Ascending aorta (tissue), 2 donors: Measurements from ENCODE around the gene SF1. TPM values are rescaled to one million over a fixed set of nuclear protein-coding genes. Genes with fewer than 3 reads are reported as not detected.

ENCODE experiments used
- DNase-seq, 2 donors: peaks; one replicate each; pipeline ENCODE4 v3.0.0-alpha.2; 2019; ENCODE audit warnings: low spot score in 2 of 2
- H3K27ac ChIP-seq, 2 donors: fragments of 200-600 bp; sonication (generic); one replicate each; pipeline ENCODE4 v1.5.1; 2016 to 2017; ENCODE audit warnings: mild to moderate bottlenecking in 1 of 2
- H3K27me3 ChIP-seq: fragments of 200-600 bp; sonication (generic); one replicate; pipeline ENCODE4 v1.5.1; 2017
- H3K36me3 ChIP-seq, 2 donors: fragments of 200-600 bp; sonication (generic); one replicate each; pipeline ENCODE4 v1.5.1; 2016
- H3K4me1 ChIP-seq, 2 donors: fragments of 200-600 bp; sonication (generic); one replicate each; pipeline ENCODE4 v1.5.1; 2016 to 2017; ENCODE audit warnings: mild to moderate bottlenecking in 1 of 2
- H3K4me3 ChIP-seq, 2 donors: fragments of 200-600 bp; sonication (generic); one replicate each; pipeline ENCODE4 v1.5.1; 2016 to 2017; ENCODE audit warnings: mild to moderate bottlenecking in 1 of 2
- H3K9me3 ChIP-seq, 2 donors: fragments of 200-600 bp; sonication (generic); one replicate each; pipeline ENCODE4 v1.5.1; 2016
- intact Hi-C: fragments of 100-400 bp; cut with DNase I; formaldehyde crosslinking; loops from one replicate; pipeline ENCODE4 v1.15.1; 2023
- total RNA-seq: library from RNA; depleted of rRNA; stranded (reverse); fragments of >200 nt; gene quantifications from one replicate; pipeline ENCODE4 v1.1.0, GENCODE V29; 2016
- TF ChIP-seq, protein P1 (sequence below), 3 experiments: fragments of 200-600 bp in 2 of 3; fragments of 450-650 bp in 1 of 3; sonication (generic) in 2 of 3; IDR thresholded peaks; one replicate each; pipeline ENCODE4 v1.5.1; 2016 to 2019; ENCODE audit warnings: antibody characterized with exemption in 3 of 3, mild to moderate bottlenecking in 1 of 3, moderate library complexity in 1 of 3

SF1 gene
- total RNA-seq, 1 donor from 2014 or later: 332 TPM

DNA sequence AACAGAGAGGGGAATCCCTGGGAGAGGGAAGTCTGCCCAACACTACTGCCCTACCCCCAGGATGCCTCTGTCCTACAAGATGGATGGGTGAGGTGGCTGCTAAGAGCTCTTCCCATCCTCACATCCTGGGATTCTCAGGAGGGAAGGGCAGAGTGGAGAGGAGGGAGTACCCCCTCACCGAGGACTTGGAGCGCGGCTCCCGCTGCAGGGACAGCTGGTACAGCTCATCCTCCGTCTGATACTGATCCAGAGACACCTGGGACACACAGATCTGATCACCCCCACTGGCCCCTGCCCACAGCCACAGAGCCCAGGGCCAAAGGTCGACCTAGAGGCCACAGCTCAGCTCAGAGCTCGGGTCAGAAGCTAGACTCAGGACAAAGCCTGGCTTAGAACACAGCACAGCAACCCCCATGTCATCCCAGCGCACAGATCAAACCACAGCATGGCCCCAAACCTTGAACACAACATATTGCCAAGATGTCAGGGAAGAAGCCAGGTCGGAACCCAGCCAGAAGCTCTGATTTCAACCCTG lies 42.5 kb downstream of the SF1 start:
- TF ChIP-seq, protein P1, sequence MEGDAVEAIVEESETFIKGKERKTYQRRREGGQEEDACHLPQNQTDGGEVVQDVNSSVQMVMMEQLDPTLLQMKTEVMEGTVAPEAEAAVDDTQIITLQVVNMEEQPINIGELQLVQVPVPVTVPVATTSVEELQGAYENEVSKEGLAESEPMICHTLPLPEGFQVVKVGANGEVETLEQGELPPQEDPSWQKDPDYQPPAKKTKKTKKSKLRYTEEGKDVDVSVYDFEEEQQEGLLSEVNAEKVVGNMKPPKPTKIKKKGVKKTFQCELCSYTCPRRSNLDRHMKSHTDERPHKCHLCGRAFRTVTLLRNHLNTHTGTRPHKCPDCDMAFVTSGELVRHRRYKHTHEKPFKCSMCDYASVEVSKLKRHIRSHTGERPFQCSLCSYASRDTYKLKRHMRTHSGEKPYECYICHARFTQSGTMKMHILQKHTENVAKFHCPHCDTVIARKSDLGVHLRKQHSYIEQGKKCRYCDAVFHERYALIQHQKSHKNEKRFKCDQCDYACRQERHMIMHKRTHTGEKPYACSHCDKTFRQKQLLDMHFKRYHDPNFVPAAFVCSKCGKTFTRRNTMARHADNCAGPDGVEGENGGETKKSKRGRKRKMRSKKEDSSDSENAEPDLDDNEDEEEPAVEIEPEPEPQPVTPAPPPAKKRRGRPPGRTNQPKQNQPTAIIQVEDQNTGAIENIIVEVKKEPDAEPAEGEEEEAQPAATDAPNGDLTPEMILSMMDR (IDR thresholded peaks at IDR 0.05): no peak
- no peaks in the 10 kb centered on the region for H3K4me1 ChIP-seq
- H3K27me3 ChIP-seq: no peaks in the 10 kb centered on the region
- H3K27ac ChIP-seq: no peak overlapping the region
- no peak for DNase-seq
- no peak overlapping the region for H3K4me3 ChIP-seq
- peaks cover 41 to 58% of the 10 kb centered on the region in 2 donors for H3K36me3 ChIP-seq
- intact Hi-C loops: no loop called here
- H3K9me3 ChIP-seq: no peaks in the 10 kb centered on the region

DNA sequence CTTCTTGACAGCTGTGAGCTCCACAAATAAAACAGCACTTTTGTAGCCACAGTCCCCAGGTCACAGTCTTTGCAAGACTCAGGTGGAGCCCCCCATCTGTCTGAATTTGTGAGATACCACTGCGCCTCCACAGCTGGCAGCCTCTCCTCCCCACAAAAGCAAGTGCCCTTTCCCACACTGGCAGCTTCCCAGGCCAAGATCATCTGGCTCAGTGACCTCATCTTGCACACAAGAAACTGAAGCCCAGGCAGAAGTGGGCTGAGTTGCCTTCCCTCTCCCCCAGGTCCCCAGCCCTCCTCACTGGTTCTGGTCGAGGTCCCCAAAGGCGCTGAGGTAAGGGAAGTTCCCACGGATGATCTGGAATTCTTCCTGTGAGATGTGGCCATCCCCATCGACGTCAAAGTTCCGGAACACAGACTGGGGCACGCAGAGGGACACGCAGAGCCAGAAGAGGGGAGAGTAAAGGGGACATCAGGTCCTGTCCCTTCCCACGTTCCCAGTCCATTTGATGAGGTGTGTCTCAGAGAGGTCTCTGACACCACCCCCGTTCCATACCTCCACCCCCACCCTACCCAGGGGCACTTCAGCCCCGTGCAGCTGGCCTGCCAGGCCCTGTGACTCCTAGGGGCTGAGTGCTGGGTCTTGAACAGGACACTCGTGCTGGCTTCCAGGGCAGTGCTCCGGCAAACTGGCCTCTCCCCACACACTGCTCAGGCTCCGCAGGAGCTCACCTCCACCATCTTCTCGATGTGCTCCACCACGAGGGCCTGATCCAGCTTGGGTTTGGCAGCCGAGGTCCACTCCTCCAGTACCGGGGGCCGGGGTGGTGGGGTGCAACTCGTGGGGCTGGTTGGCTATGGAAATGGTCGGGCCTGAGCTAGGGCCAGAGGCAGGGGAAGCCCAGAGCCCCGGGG lies 43.3 kb downstream of the SF1 start:
- Histone ChIP-seq H3K27ac (no peak overlapping the region), H3K36me3 (peaks cover 41 to 65% of the 10 kb centered on the region in 2 donors)

DNA sequence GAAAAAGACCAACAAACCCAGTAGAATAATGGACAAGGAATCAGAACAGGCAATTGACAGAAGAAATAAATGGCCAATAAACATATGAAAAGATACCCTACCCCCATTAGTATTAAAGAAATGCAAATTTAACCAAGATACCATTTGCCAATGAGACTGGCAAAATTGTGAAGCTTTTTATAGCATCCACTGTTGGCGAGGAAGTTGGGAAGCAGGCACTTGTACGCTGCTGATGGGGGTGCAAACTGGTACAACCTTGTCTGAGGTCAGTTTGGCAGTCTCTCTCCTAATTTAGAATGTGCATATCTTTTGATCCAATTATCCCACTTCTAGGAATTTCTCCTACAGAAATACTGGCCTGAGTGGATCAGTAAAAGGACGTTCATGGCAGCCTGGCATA lies 46.7 kb downstream of the SF1 start:
- no peak for DNase-seq
- no peaks in the 10 kb centered on the region for H3K4me1 ChIP-seq
- H3K36me3 ChIP-seq: peaks cover 37 to 65% of the 10 kb centered on the region in 2 donors
- intact Hi-C loops: no loop called here
- H3K27ac ChIP-seq: no peak overlapping the region
- H3K4me3 ChIP-seq: no peak overlapping the region
- H3K9me3 ChIP-seq: no peaks in the 10 kb centered on the region
- H3K27me3 ChIP-seq: no peaks in the 10 kb centered on the region
- TF ChIP-seq, protein P1 (IDR thresholded peaks at IDR 0.05): no peak

More for the DNA sequence above, 43.3 kb downstream of the SF1 start:
- DNase-seq: no peak
- Histone ChIP-seq H3K27me3 (no peaks in the 10 kb centered on the region), H3K4me3 (no peak overlapping the region), H3K4me1 (no peaks in the 10 kb centered on the region), H3K9me3 (no peaks in the 10 kb centered on the region)
- TF ChIP-seq, protein P1 (IDR thresholded peaks at IDR 0.05): no peak
- intact Hi-C loops: no loop called here

DNA sequence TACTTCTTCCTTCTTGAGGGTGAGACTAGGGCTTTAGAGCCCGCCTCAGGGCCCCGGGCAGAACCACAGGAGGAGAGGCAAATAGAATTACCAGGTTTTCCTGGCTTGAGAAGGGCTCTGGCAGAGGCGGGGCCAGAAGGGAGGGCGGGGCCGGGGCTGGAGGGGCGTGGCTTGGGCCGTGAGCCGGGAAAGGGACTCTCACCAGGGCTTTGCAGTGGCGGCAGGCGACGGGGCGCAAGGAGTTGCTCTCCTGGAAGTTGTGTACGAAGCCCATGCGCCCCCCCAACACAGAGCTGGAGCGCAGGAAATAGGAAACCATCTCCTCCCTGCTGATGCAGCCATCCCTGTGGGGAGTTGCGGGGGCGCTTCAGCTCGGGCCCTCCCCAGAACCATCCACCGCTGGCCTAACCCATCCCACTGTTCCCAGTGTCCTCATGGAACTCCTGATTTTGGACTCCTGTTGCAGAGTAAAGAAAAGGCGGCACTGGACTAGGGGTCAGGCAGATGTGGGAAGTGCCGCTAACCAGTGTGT lies 48.4 kb downstream of the SF1 start:
- Histone ChIP-seq H3K27me3 (no peaks in the 10 kb centered on the region), H3K36me3 (peaks cover 22 to 49% of the 10 kb centered on the region in 2 donors), H3K4me1 (no peaks in the 10 kb centered on the region), H3K9me3 (no peaks in the 10 kb centered on the region), H3K27ac (no peak overlapping the region), H3K4me3 (no peak overlapping the region)
- intact Hi-C loops: no loop called here
- TF ChIP-seq, protein P1 (IDR thresholded peaks at IDR 0.05): no peak
- DNase-seq: no peak

DNA sequence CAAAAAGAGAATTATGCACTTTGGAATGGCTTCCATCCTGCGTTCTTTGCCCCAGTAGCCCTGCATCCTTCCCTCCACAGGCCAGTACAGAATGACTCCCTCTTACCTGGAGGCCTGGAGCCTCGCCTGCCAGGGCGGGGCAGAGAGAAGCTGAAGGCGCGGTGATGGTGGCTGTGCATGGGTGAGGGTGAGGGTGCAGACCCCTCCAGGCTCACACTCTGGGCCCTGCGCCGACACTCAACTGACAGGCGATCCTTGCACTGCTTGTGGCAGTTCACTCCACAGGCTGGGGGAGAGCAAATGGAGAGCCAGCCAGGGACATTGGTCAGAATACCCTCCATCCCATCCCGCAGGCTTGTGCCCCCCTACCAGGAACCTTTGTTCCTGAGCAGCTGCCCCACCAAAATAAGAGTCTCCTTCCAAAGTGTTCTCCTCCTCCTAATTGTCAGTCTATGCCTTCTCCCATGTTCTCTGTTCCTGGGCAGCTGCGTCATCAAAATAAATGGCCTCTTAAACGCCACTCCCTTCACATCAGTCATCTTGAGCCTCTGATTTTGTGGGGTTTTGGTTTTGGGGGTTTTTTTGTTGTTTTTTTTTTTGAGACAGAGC lies 49.5 kb downstream of the SF1 start:
- TF ChIP-seq, protein P1 (IDR thresholded peaks at IDR 0.05): no peak
- no peak for DNase-seq
- H3K4me1 ChIP-seq: peaks cover 0 to under 1% of the 10 kb centered on the region in 2 donors
- H3K27me3 ChIP-seq: no peaks in the 10 kb centered on the region
- peaks cover 18 to 38% of the 10 kb centered on the region in 2 donors for H3K36me3 ChIP-seq
- no peaks in the 10 kb centered on the region for H3K9me3 ChIP-seq
- H3K4me3 ChIP-seq: no peak overlapping the region
- H3K27ac ChIP-seq: no peak overlapping the region
- intact Hi-C loops: no loop called here
